HepG2 (cell line): ENCODE results near the gene TMEM125.

Experiments
- CEBPB ChIP-seq: IDR thresholded peaks from 2 replicates; pipeline ENCODE4 v1.6.1; 2011; ENCODE audit warnings: low read depth, low read length, improper control_type of control experiment, borderline replicate concordance
- HBP1 ChIP-seq: IDR thresholded peaks from 2 replicates; pipeline ENCODE4 v1.6.1; 2016; ENCODE audit warnings: low read depth, control low read depth
- JARID2 ChIP-seq: sonication (generic); formaldehyde crosslinking; IDR thresholded peaks from 2 replicates; pipeline ENCODE4 v1.8.1; 2023; ENCODE audit warnings: missing genetic modification reagents, inconsistent platforms; ENCODE audit not compliant: insufficient replicate concordance
- POLR2A ChIP-seq, 2 experiments: IDR thresholded peaks; 2 replicates each; pipeline ENCODE4 v1.6.1; 2011; ENCODE audit warnings: low read depth in 2 of 2, low read length in 2 of 2, mild to moderate bottlenecking in 1 of 2, moderate library complexity in 1 of 2; ENCODE audit not compliant: insufficient read depth in 1 of 2

- TF ChIP-seq CEBPB (no peak), POLR2A (IDR thresholded peaks at IDR 0.05; ENCODE audit: insufficient read depth in 1 of 2, low read depth in 2 of 2, low read length in 2 of 2) (no peak), HBP1 (no peak), JARID2 (CRISPR knock-in tag) (no peak)
Observed at GRCh38 chr1:43272161-43272560, 2.4 kb downstream of the TMEM125 start.
